Articular chondrocyte of knee joint (primary cell): ENCODE results near the gene SLC5A2. TPM values are rescaled to one million over a fixed set of nuclear protein-coding genes. Genes with fewer than 3 reads are reported as not detected.

Experiments
- total RNA-seq: library from RNA; depleted of rRNA; stranded (reverse); fragments of >200 nt; gene quantifications from 2 replicates; pipeline ENCODE4 v1.2.3, GENCODE V29; 2012

SLC5A2 gene
- not detected in 2 replicates for total RNA-seq

DNA sequence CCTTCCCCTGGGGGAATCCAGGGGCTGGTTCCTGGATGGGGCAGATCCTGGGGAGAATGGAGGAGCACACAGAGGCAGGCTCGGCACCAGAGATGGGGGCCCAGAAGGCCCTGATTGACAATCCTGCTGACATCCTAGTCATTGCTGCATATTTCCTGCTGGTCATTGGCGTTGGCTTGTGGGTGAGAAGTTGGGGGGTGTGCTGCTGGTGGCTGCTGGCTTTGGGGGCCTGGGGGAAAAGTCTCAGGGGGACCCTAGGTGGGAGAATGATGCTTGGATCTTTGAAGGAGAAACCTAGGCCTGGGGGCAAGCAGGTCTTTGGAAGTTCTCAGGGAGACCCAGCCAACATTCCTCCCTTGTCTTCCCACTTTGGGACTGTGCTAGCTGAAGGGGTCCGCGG is at the start of gene SLC5A2:
TSS of gene SLC5A2 (plus strand) at position 43 of the 400 bp plus-strand sequence. CDS start at position 57, 14 bp downstream.

DNA sequence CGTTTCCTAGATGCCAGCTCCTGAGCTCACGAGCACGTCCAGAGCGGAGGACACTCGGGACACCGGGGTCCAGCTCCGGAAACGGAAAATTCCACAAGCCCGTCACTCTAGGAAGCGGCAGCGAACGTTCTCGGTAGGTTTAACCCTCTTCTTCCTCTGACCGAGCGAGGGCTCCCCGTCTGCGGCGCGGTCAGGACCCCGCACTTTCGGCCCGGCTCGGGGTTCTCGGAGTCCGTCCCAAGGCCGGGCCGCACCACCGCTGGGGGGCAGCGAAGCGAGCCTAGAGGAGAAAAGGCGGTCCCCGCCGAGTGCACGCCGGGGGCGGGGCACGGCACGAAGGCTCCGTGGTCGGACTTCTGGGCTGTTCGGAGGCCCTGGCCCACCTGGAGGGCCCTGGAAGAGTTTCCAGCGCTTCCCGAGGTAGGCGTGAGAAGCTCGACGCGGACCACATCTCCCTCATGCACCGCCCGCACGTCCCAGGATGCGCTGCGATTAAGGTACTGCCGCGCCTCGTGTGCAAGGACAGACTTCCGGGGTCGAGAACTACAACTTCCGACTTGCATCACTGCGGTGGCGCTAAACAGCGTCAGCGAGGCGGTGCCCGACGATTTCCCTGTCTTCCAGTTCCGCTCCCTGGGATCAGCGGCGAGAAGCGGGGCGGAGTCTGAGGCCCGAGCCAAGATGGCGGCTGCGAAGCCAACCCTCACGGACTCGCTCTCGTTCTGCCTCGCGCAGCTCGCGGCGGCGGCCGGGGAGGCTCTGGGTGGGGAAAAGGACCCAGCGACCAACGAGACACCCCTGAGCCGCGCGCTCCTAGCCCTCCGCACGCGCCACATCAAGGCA is 23.9 kb upstream of the SLC5A2 start, which contains the start of gene ARMC5:
TSS of gene ARMC5 (plus strand) at position 658 of the 843 bp plus-strand sequence. CDS start at position 682, 24 bp downstream.

DNA sequence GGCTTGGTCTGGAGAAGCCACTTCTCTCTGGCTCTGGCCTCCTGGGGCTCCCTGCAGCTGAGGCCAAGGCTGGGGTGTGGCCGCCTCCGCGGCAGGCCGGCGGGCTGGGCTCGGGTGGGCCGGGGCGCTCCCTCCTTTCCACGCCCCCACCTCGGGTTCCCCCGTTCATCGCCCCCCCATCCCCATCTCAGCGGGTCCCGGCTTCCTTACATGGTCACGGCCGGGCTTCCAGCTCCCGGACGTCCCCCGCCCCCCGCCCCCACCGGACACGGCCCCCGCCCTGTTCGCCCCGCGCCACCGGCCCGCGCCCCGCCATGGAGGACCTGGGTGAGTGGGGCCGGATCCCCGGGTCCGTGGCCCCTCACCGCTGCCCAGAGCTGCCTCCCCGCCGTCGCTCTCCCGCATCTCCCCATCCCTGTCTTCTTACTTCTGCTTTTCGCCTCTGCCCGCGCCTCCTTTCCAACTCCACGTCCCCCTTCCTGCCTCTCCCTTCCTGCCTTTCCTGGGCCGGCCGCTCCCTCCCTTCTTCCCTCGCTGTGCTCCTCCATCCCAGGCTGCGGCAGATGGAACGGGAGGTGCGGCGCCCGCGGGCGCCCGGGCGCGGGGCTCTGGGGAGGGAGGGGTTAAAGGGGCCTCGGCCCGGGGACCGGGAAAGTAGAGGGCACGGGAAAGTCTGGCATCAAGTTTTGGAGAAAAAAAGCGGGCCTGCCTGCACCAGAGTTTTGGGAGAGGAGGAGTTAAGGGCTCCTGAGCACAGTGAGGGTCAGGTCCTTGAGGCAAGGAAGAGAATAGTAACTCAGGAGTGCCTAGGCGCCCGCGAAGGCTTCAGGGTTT is 10.8 kb upstream of the SLC5A2 start, which contains the start of gene TGFB1I1:
TSS of gene TGFB1I1 (plus strand) at position 278 of the 834 bp plus-strand sequence. CDS start at position 315, 37 bp downstream.

DNA sequence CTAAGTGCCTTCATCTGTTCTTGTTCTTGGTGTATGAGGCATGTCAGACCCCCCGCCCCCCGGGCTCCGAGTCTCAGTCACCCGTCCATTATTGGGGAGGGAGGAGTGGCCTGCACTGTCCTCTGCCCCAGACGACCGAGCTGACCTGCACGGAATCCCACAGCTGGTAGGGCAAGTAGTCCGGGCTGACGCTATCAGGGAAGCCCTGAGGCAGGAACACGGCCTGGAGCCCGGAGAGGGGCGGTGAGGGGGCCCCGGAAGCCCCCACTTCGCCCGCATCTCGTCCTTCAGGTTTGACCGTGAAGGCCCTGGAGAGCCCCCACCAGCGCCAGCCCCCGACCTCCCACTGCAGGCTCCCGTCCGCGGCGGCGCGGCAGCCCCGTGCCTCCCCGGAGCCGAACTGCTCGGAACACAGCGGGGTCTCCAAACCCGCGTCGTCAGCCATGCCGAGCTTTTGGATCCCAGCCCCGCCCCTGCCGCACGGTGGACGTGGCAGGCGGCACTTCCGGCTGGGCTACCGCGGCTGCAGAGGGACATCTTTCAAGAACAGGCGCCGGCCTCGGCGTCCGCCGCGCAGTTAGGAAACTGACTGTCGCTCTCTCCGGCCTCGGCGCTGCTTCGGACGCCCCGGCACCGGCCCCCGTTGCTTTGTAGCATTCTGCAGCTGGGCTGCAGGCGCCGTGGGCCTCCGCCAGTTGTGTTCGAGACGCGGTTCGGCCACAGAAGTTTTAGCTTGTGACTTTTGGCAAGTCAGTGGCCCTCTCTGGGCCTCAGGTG is 25.2 kb downstream of the SLC5A2 start, which contains the start of gene RUSF1:
TSS of gene RUSF1 (minus strand) at position 463 of the 777 bp plus-strand sequence. CDS start at position 445, 18 bp downstream.

DNA sequence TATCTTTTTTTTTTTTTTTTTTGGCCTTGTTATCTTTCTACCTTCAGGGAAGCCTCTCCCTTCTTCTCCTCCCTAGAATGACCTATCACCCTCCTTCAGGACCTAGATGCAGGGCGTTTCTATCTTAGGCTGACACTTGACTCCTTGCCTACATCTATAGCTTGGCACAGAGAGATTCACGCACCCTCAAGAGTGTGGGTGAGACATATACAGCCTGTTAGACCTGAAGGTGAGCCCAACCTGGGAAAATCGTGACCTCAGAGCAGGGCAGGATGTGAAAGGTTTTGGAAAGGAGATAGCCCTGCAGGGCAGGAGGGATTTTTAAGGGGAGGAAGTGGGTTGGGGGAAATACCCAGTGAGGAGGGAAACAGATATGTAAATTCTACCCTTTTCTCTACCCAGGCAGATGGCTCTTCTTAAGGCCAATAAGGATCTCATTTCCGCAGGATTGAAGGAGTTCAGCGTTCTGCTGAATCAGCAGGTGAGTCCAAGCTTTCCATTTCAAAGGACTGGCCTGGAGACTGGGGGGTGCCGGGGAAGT is 44.9 kb downstream of the SLC5A2 start, which contains the start of gene AHSP:
TSS of gene AHSP (plus strand) at position 167 of the 541 bp plus-strand sequence. CDS start at position 407, 240 bp downstream.

Other genes starting within 250 kb of the SLC5A2 start
- gene ITGAM, start 223.1 kb upstream of the SLC5A2 start, total RNA-seq = not detected in 2 replicates
- under 0.01 and 0.52 TPM in 2 replicates for gene ITGAX, start 127.9 kb upstream of the SLC5A2 start, total RNA-seq
- not detected in 2 replicates for gene ITGAD, start 89.8 kb upstream of the SLC5A2 start, total RNA-seq
- gene COX6A2, start 54.8 kb upstream of the SLC5A2 start, total RNA-seq = not detected in 2 replicates
- gene ZNF843, start 40.3 kb upstream of the SLC5A2 start, total RNA-seq = 1.2 and 1.4 TPM in 2 replicates
- gene ARMC5, start 23.6 kb upstream of the SLC5A2 start, total RNA-seq = 9.0 and 10.4 TPM in 2 replicates
- gene TGFB1I1, start 11.0 kb upstream of the SLC5A2 start, total RNA-seq = 46.3 and 54.0 TPM in 2 replicates
- gene RUSF1, start 25.3 kb downstream of the SLC5A2 start, total RNA-seq = 42.0 and 52.5 TPM in 2 replicates
- gene AHSP, start 44.8 kb downstream of the SLC5A2 start, total RNA-seq = not detected in 2 replicates